Common myeloid progenitor, CD34-positive (primary cell): ENCODE results near the gene WHAMM.

Source experiments
- CTCF ChIA-PET: fragments of 350-600 bp; sonication (Branson Sonifier 250); formaldehyde crosslinking; loops from one replicate; lab custom pipeline; 2021; ENCODE audit warnings: antibody characterized with exemption; lab: Charles Lee
- POLR2A ChIA-PET: fragments of 350-600 bp; sonication (Branson Sonifier 250); formaldehyde crosslinking; loops from one replicate; lab custom pipeline; 2021; ENCODE audit warnings: antibody characterized with exemption; lab: Charles Lee
- DNase-seq, 3 donors: peaks; one replicate each; pipeline versions ENCODE4 v3.0.0 to v3.0.0-alpha.2; 2013
- H3K27ac ChIP-seq, 2 experiments: 1 replicate in 1 of 2; 2 replicates in 1 of 2; pipeline ENCODE4 v1.7.0; 2013; ENCODE audit warnings: inconsistent platforms in 2 of 2, low read length in 2 of 2, mild to moderate bottlenecking in 2 of 2, low read depth in 1 of 2, moderate library complexity in 1 of 2; ENCODE audit not compliant: severe bottlenecking in 2 of 2, insufficient read depth in 1 of 2, poor library complexity in 1 of 2
- H3K27me3 ChIP-seq, 5 experiments: replicated peaks in 2 of 5; 1 replicate in 3 of 5; 2 replicates in 2 of 5; pipeline versions ENCODE4 v1.6.1 to v1.7.0; 2013; ENCODE audit warnings: low read length in 4 of 5, mild to moderate bottlenecking in 2 of 5, moderate library complexity in 2 of 5, inconsistent platforms in 1 of 5; ENCODE audit not compliant: insufficient read depth in 5 of 5, control insufficient read depth in 4 of 5
- H3K36me3 ChIP-seq, 4 experiments: 1 replicate in 2 of 4; 2 replicates in 2 of 4; pipeline versions ENCODE4 v1.6.1 to v1.7.0; 2013; ENCODE audit warnings: low read length in 3 of 4, control low read depth in 1 of 4, mild to moderate bottlenecking in 1 of 4; ENCODE audit not compliant: control insufficient read depth in 4 of 4, insufficient read depth in 4 of 4
- H3K4me1 ChIP-seq, 4 experiments: 1 replicate in 3 of 4; 2 replicates in 1 of 4; pipeline versions ENCODE4 v1.6.1 to v1.7.1; 2013; ENCODE audit warnings: low read length in 3 of 4, mild to moderate bottlenecking in 3 of 4, control low read depth in 1 of 4, inconsistent platforms in 1 of 4, moderate library complexity in 1 of 4; ENCODE audit not compliant: control insufficient read depth in 4 of 4, insufficient read depth in 4 of 4; ENCODE audit errors: control extremely low read depth in 1 of 4
- H3K4me3 ChIP-seq, 7 experiments: 1 replicate in 4 of 7; 2 replicates in 3 of 7; pipeline versions ENCODE4 v1.5.1 to v1.7.0; 2013; ENCODE audit warnings: mild to moderate bottlenecking in 7 of 7, low read length in 6 of 7, moderate library complexity in 6 of 7, inconsistent platforms in 2 of 7, low read depth in 2 of 7, control low read depth in 1 of 7; ENCODE audit not compliant: insufficient read depth in 4 of 7, control insufficient read depth in 1 of 7; ENCODE audit errors: extremely low read depth in 1 of 7
- H3K9me3 ChIP-seq, 5 experiments: 1 replicate in 4 of 5; 2 replicates in 1 of 5; pipeline versions ENCODE4 v1.6.1 to v1.7.1; 2013; ENCODE audit warnings: low read length in 4 of 5, mild to moderate bottlenecking in 2 of 5, inconsistent platforms in 1 of 5, low read depth in 1 of 5, moderate library complexity in 1 of 5; ENCODE audit not compliant: control insufficient read depth in 4 of 5, insufficient read depth in 2 of 5; ENCODE audit errors: control extremely low read depth in 1 of 5
- WGBS: methylation state at CpG from one replicate; pipeline ENCODE4 v1.1.5; 2013; ENCODE audit not compliant: insufficient coverage; 5-methylcytosine and 5-hydroxymethylcytosine counted together

WHAMM gene

DNA sequence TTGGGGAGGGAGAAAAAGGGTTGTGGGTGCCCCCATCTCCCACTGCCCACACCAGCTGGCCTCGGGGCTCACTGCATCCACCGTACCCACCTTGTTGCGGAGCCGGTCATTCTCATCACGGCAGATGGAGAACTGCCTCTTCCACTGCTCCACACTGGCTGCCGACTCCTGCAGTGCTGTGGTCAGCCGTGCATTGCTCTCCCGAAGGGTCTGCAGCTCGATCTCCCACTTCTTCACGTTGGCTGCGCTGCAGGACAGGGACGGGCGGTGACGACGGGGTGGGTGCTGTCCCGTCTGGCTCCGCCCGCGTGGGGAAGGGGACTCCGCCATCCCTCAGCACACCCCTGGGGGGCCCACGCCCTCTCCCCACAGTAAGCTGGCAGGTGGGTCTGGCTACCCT is 45.1 kb downstream of the WHAMM start:
- no peak for DNase-seq
- POLR2A ChIA-PET: no interaction called here
- H3K36me3 ChIP-seq: peaks cover 0 to 2% (median 0%) of the 10 kb centered on the region in 4 experiments
- CTCF ChIA-PET: interaction anchor here (2.1 kb wide), 1 partner anchor 16 kb away, joined by 14 read pairs; no protein-coding TSS in a partner anchor
- no peaks in the 10 kb centered on the region for H3K27me3 ChIP-seq
- H3K9me3 ChIP-seq: no peaks in the 10 kb centered on the region
- no peak overlapping the region for H3K4me3 ChIP-seq
- 99% methylated on average over 20 of the region's 21 CpGs for WGBS
- no peak overlapping the region for H3K27ac ChIP-seq
- peaks cover 4 to 41% (median 37%) of the 10 kb centered on the region in 4 experiments for H3K4me1 ChIP-seq

DNA sequence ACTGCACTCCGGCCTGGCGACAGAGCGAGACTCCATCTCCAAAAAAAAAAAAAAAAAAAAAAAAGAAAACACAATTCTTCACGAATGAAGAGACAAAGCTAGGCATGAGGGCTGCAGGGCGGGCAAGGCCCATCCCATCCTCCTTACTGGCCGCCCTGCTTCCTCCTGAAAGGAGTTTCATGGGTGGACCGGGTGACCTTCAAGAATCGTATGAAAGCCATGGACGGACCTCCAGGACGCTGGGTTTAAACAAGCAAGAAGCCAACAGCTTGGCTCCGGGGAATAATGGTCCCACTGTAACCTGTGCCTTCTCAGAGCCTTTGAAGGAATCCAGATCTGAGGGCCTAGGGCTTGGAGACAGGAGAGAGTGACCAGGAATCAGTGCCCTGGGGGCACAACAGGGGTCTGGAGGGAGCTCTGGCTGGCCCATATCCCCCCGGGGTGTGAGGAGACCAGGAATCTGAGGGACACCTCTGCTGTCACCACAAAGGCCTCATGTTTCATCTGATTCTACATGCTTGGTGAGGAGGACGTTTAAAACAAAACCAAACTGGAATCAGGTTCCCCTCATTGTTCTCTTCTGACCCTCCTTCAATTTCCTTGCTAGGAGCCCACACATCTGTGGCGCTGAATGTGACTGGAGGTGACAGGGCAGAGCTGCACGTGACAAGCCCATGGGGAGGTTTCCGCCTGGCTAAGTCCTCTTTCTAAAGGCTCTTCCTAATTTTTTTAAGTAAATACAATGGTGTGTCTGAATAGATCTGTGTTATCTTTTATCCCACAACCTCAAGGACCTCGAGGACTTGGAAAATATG is 46.1 kb downstream of the WHAMM start:
- ChIA-PET CTCF (interaction anchor here (0.6 to 2.1 kb wide), 4 partner anchors 15 to 176 kb away, joined by 3 to 14 read pairs (median 8); no protein-coding TSS in a partner anchor), POLR2A (interaction anchor here (1.2 kb wide), 1 partner anchor 11 kb away, joined by 4 read pairs; no protein-coding TSS in a partner anchor)
- no peaks in the 10 kb centered on the region for H3K9me3 ChIP-seq
- H3K4me1 ChIP-seq: peaks cover 4 to 32% (median 28%) of the 10 kb centered on the region in 4 experiments
- WGBS: 81% methylated on average over 8 of the region's 17 CpGs
- H3K36me3 ChIP-seq: peaks cover 0 to 2% (median 0%) of the 10 kb centered on the region in 4 experiments
- H3K27ac ChIP-seq: peak overlapping the region; percentile 29 to 74
- H3K4me3 ChIP-seq: peak overlapping the region in 4 of 7 experiments; percentile 15 to 63 (median 27)
- DNase-seq: peak; percentile 45 to 74 (median 69)
- no peaks in the 10 kb centered on the region for H3K27me3 ChIP-seq

DNA sequence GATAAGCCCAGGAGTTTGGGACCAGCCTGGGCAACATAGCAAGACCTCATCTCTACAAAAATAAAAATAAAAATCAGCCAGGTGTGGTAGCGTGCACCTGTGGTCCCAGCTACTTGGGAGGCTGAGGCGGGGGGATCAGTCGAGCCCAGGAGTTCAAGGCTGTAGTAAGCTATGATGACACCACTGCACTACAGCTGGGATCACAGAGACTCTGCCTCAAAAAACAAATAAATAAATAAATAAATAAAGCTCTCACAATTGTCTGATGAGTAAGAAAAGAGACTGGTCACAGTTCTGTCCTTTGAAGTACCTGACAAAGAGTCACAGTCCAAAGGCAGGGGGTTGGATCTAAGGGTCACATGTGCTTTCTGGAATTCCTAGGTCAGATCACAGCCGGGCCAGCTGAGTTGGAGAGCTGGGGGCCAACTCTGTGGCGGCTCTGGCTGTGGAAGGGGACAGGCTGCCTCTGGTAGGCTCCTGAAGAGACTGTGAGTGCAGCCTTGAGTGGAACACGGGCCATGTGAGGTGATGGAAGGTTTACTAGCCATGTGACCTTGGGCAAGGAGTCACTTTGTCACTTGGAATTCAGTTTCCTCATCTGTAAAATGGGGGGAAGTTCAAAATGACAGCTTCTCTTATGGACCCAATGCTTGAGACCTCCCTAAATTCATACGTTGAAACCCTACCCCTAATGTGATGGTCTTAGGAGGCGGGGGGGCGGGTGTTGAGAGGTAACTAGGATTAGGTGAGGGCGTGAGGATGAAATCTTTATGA is 47.2 kb downstream of the WHAMM start:
- CTCF ChIA-PET: interaction anchor here (0.6 to 2.1 kb wide), 5 partner anchors 10 to 177 kb away, joined by 3 to 14 read pairs (median 4); no protein-coding TSS in a partner anchor

DNA sequence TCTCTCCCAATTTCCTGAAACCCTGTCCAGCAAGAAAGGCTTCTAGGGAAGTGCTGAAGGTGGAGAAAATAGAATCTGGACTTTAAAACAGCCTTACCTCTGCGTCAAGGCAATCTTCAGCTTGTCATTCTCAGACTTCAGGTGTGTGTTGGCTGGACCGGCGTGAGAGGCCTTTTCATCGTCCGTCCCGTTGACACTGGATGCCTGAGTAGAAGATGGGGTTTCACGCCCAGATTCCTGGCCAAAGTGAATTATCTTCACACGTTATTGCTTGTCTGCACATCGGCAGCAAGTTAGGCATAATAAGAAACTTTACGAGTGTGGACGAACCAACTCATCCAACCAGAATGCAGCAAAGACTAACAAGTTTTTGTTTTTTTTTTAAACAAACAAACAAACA is 49.5 kb downstream of the WHAMM start:
- Histone ChIP-seq H3K9me3 (no peaks in the 10 kb centered on the region), H3K4me3 (no peak overlapping the region), H3K36me3 (no peaks in the 10 kb centered on the region), H3K4me1 (peaks cover 0 to 12% (median 7%) of the 10 kb centered on the region in 4 experiments), H3K27ac (no peak overlapping the region), H3K27me3 (no peaks in the 10 kb centered on the region)
- 97% methylated on average over 11 of the region's 11 CpGs for WGBS
- DNase-seq: no peak
- ChIA-PET CTCF (no interaction called here), POLR2A (no interaction called here)

More for the DNA sequence above, 47.2 kb downstream of the WHAMM start:
- no peak overlapping the region for H3K4me3 ChIP-seq
- H3K36me3 ChIP-seq: peaks cover 0 to 2% (median 0%) of the 10 kb centered on the region in 4 experiments
- WGBS: 100% methylated on average over 3 of the region's 10 CpGs
- POLR2A ChIA-PET: no interaction called here
- no peaks in the 10 kb centered on the region for H3K27me3 ChIP-seq
- DNase-seq: no peak
- peak overlapping the region in 1 of 2 experiments; percentile 74 for H3K27ac ChIP-seq
- no peaks in the 10 kb centered on the region for H3K9me3 ChIP-seq
- H3K4me1 ChIP-seq: peaks cover 4 to 32% (median 26%) of the 10 kb centered on the region in 4 experiments

DNA sequence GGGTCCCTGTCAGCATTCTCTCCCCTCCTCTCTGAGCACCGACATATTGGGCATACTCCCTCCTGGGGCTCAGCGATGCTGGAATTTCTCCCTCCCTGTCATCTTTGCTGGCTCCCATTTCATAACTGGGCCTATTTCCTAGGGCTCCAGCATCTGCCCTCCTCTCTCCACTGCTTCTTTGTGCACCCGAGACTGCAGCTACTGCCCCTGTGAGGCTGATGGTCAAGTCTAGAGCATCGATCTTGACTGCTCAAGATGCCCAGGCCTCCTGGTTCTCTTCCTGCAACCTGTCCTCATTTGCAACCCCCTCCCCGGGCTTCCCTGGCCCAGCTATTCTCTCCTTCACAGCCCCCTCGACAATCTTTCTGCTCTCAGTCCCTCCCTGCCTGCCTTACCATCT is 53.5 kb downstream of the WHAMM start:
- no peaks in the 10 kb centered on the region for H3K9me3 ChIP-seq
- H3K27me3 ChIP-seq: no peaks in the 10 kb centered on the region
- H3K4me3 ChIP-seq: no peak overlapping the region
- ChIA-PET CTCF (no interaction called here), POLR2A (no interaction called here)
- no peaks in the 10 kb centered on the region for H3K4me1 ChIP-seq
- no peaks in the 10 kb centered on the region for H3K36me3 ChIP-seq
- 98% methylated on average over 6 of the region's 6 CpGs for WGBS
- no peak overlapping the region for H3K27ac ChIP-seq
- no peak for DNase-seq

DNA sequence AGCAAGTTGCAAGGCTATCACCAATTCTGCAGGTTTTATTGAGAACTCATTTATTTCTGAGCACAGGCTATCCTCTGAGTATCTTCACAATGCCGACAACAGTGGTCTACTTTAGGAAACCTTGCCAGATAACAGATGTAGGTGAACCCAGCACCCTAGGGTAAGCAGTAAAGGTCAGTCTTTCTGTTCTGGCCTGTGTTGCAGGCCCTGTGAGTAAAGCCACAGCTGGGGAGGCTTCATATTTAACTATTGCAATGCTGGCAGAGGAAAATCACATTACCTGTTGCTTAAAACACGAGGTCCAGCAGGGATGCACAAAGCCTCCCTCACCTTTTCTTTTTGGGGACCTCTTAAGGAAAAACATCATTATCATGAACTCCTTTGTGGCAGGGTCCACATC is 55.5 kb downstream of the WHAMM start:
- no peaks in the 10 kb centered on the region for H3K9me3 ChIP-seq
- H3K36me3 ChIP-seq: no peaks in the 10 kb centered on the region
- no peak overlapping the region for H3K27ac ChIP-seq
- POLR2A ChIA-PET: no interaction called here
- no peak for DNase-seq
- 100% methylated on average over 1 of the region's 2 CpGs for WGBS
- H3K27me3 ChIP-seq: no peaks in the 10 kb centered on the region
- CTCF ChIA-PET: interaction anchor here (0.6 kb wide), 1 partner anchor 145 kb away, joined by 3 read pairs; no protein-coding TSS in a partner anchor
- no peak overlapping the region for H3K4me3 ChIP-seq
- peaks cover 0 to 5% (median under 1%) of the 10 kb centered on the region in 4 experiments for H3K4me1 ChIP-seq
